K562 (cell line): Measurements from ENCODE around the gene GLRX3. TPM values are rescaled to one million over a fixed set of nuclear protein-coding genes. Genes with fewer than 3 reads are reported as not detected.

Source experiments
- CHD7 ChIP-seq: fragments of 200-600 bp; sonication (generic); IDR thresholded peaks from one replicate; pipeline ENCODE4 v1.6.1; 2012; ENCODE audit warnings: mild to moderate bottlenecking, low read depth, low read length, inconsistent platforms
- IFI16 ChIP-seq: fragments of 250-450 bp; sonication (Bioruptor Pico); IDR thresholded peaks from 2 replicates; pipeline ENCODE4 v2.1.2; 2022; ENCODE audit warnings: mild to moderate bottlenecking, inconsistent platforms
- MAFG ChIP-seq: fragments of 450-650 bp; conservative IDR thresholded peaks from 2 replicates; pipeline ENCODE4 v1.6.1; 2016; ENCODE audit warnings: missing genetic modification characterization, missing compliant biosample characterization
- MXD1 ChIP-seq: fragments of 250-450 bp; sonication (Bioruptor Pico); IDR thresholded peaks from 2 replicates; pipeline ENCODE4 v1.8.0; 2021; ENCODE audit warnings: borderline replicate concordance, mild to moderate bottlenecking, moderate library complexity; ENCODE audit not compliant: poor library complexity, severe bottlenecking
- NKRF ChIP-seq: fragments of 450-650 bp; IDR thresholded peaks from 2 replicates; pipeline ENCODE4 v1.6.1; 2016; ENCODE audit warnings: borderline replicate concordance
- ZFP1 ChIP-seq: fragments of 450-650 bp; formaldehyde crosslinking; IDR thresholded peaks from 2 replicates; pipeline ENCODE4 v1.4.0; 2020; ENCODE audit warnings: mild to moderate bottlenecking, mixed read lengths
- ZNF551 ChIP-seq: fragments of 250-450 bp; sonication (Bioruptor Pico); IDR thresholded peaks from 2 replicates; pipeline ENCODE4 v1.5.0; 2021; ENCODE audit warnings: mild to moderate bottlenecking, moderate library complexity
- ZNF583 ChIP-seq: fragments of 250-450 bp; sonication (Bioruptor Pico); IDR thresholded peaks from 2 replicates; pipeline ENCODE4 v1.4.0; 2020
- polyA plus RNA-seq, 8 experiments: library from polyadenylated mRNA; depleted of rRNA in 4 of 8; stranded (reverse) in 5 of 8; unstranded in 3 of 8; fragments of >200 nt; fragmentation: Nextera tagmentation in 2 of 8; fragmentation: Illumina TruSeq in 1 of 8; extraction: Ambion mirVana in 2 of 8; extraction: Trizol in 1 of 8; gene quantifications; 2 replicates each; pipeline versions ENCODE4 v1.2.1 to v1.2.3, GENCODE V29; 2011 to 2014; ENCODE audit warnings: inconsistent platforms in 1 of 8, missing spikeins in 1 of 8
- total RNA-seq, 7 experiments: library from RNA; depleted of rRNA in 6 of 7; stranded (reverse); fragments of >200 nt in 6 of 7; fragmentation: Illumina TruSeq in 2 of 7; extraction: Trizol in 2 of 7; gene quantifications; 2 replicates each; pipeline versions ENCODE4 v1.2.1 to v1.2.3, GENCODE V29; 2011 to 2021; ENCODE audit warnings: low replicate concordance in 1 of 7
- TF ChIP-seq, protein P1 (sequence below): IDR thresholded peaks from 3 replicates; pipeline ENCODE4 v1.6.1; 2011; ENCODE audit warnings: borderline replicate concordance, mild to moderate bottlenecking, moderate library complexity; ENCODE audit not compliant: insufficient read length; ENCODE audit errors: extremely low read depth

The GLRX3 gene
- total and polyA plus RNA-seq, 9 of the 15 experiments (the other 6 are each of a cell fraction or from before 2014, with no cell fraction given), result 115 to 190 (median 169) TPM

DNA sequence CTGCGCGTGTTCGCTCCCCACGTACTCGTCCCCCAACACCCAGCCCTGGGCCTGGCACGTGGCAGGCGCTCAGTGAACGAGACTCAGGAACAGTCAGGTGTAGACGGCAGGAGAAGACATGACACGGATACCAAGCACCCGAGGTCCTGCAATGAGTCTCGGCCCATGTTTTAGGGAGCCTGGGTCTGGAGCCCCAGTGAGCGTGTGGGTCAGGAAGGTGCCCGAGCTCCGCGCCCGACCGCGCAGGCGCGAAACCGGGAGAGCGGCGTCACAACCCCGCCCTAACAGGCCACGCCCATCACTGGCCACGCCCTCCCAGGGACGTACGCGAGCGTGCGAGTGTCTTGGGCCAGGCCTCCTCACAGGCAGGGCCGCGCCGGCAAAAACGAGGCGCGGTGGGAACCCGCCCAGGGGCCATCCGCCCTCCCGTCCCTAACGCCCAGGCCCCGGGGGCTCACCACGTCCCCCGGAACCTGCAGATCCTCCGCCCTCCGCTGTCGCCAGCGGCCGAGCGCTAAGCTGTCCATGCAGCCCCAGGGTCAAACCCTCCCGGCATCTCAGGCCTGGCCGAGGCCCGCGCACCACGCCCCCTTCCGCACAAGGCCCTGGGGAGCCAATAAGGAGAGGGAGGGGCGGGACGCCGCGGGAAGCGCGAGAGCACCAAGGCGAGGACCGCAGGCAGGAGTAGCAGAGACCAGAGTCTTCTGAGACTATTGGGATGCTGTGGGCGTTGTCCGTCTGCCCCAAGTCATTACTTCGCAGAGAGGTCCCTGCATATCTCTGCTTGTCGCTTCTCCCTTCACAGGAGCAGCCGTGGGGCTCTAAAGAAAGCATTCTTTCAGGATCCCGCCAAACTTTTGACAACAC is 25.7 kb upstream of the GLRX3 start, which contains the start of gene C10orf143 (continued):
- no peak for TF ChIP-seq MXD1 (CRISPR knock-in tag)
- TF ChIP-seq, protein P1, sequence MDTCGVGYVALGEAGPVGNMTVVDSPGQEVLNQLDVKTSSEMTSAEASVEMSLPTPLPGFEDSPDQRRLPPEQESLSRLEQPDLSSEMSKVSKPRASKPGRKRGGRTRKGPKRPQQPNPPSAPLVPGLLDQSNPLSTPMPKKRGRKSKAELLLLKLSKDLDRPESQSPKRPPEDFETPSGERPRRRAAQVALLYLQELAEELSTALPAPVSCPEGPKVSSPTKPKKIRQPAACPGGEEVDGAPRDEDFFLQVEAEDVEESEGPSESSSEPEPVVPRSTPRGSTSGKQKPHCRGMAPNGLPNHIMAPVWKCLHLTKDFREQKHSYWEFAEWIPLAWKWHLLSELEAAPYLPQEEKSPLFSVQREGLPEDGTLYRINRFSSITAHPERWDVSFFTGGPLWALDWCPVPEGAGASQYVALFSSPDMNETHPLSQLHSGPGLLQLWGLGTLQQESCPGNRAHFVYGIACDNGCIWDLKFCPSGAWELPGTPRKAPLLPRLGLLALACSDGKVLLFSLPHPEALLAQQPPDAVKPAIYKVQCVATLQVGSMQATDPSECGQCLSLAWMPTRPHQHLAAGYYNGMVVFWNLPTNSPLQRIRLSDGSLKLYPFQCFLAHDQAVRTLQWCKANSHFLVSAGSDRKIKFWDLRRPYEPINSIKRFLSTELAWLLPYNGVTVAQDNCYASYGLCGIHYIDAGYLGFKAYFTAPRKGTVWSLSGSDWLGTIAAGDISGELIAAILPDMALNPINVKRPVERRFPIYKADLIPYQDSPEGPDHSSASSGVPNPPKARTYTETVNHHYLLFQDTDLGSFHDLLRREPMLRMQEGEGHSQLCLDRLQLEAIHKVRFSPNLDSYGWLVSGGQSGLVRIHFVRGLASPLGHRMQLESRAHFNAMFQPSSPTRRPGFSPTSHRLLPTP, result no peak
- no peak for TF ChIP-seq ZFP1 (CRISPR knock-in tag)
- TF ChIP-seq NKRF, result peak; percentile 70; the same call in 1 of the 2 replicates
- TF ChIP-seq IFI16 (CRISPR knock-in tag), result no peak
- TF ChIP-seq MAFG (tag), result no peak
- TF ChIP-seq CHD7, result no peak
- no peak for TF ChIP-seq ZNF583 (CRISPR knock-in tag)
- TF ChIP-seq ZNF551 (CRISPR knock-in tag), result no peak
